ENCODE data around the gene CACNA1S. TPM values are rescaled to one million over a fixed set of nuclear protein-coding genes. Genes with fewer than 3 reads are reported as not detected.

The CACNA1S gene
- total RNA-seq, 1 donor from 2014 or later, result 0.55 TPM

DNA sequence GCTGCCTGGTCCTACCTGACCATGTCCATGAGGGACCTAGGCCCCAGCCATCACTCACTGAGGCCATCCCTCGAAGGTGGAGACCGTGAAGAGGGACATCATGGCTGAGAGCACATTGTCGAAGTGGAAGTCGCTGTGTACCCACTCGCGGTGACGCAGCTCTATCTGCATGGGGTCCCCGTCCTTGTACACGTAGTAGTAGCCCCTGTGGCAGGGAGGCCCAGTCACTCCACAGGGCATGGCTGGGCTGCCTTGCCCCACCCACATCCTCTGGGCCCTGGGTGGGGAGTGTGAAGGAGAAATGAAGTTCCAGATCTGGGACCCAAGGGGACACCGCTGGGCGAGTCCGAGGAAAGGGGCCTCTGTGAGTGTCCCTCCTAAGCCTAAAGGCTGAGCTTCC, 50.3 kb downstream of the CACNA1S start:
- H3K36me3 ChIP-seq, result no peaks in the 10 kb centered on the region
- intact Hi-C loops (cut with DNase I), result no loop called here
- no peak for TF ChIP-seq CTCF (IDR thresholded peaks at IDR 0.05)

GRCh38 chr1:201061049-201061448, 51.2 kb downstream of the CACNA1S start:
- ATAC-seq (no peak), DNase-seq (no peak)
- H3K36me3 ChIP-seq, result no peaks in the 10 kb centered on the region
- H3K27ac ChIP-seq, result no peak overlapping the region
- H3K4me3 ChIP-seq, result no peak overlapping the region
- no peaks in the 10 kb centered on the region for H3K9me3 ChIP-seq
- H3K4me1 ChIP-seq, result peaks cover 3% of the 10 kb centered on the region
- no peaks in the 10 kb centered on the region for H3K27me3 ChIP-seq
- no peak for TF ChIP-seq CTCF (IDR thresholded peaks at IDR 0.05)
- intact Hi-C loops (cut with DNase I), result no loop called here

More for the DNA sequence above, 50.3 kb downstream of the CACNA1S start:
- no peaks in the 10 kb centered on the region for H3K9me3 ChIP-seq
- H3K4me1 ChIP-seq, result no peaks in the 10 kb centered on the region
- DNase-seq, result no peak
- no peaks in the 10 kb centered on the region for H3K27me3 ChIP-seq
- no peak overlapping the region for H3K4me3 ChIP-seq
- ATAC-seq, result no peak
- no peak overlapping the region for H3K27ac ChIP-seq

- Histone ChIP-seq H3K4me3 (no peak overlapping the region), H3K36me3 (no peaks in the 10 kb centered on the region), H3K27me3 (no peaks in the 10 kb centered on the region), H3K9me3 (no peaks in the 10 kb centered on the region), H3K27ac (no peak overlapping the region), H3K4me1 (peaks cover 3% of the 10 kb centered on the region)
- ATAC-seq (no peak), DNase-seq (no peak)
- no peak for TF ChIP-seq CTCF (IDR thresholded peaks at IDR 0.05)
- intact Hi-C loops (cut with DNase I), result no loop called here
Observed at GRCh38 chr1:201060586-201060985, 51.6 kb downstream of the CACNA1S start.

DNA sequence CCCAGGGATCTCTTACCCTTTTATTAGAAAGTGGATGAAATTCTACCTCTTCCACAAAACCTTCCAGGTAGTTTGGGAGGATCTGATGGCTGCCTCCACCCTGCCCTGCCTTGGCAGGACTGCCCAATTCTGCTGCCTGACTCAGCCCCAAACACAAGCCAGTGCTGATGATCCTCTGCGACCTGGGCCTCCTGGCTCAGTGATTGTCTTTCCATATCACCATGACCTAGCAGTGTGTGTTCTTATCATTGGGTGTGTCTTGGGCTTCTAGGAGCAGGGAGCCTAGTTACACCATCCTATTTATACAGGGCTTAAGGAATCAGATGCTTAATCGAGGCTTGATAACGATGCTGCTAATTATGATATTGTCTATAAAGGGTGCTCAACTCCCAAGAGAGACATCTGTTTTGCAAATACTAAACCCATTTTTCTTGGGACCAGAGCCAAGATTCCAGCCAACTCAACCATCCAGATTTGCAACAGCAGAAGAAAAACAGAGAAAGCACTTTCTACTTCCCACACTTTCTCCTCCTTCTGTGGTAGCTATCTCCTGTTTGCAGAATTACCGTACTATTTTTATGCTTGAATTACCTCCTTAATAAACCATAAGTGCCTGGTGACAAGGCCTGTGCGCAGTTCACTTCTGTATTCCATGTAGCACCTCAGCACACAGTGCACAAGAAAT, 52.2 kb downstream of the CACNA1S start:
- Histone ChIP-seq H3K36me3 (no peaks in the 10 kb centered on the region), H3K4me1 (peaks cover 7% of the 10 kb centered on the region), H3K4me3 (no peak overlapping the region), H3K9me3 (no peaks in the 10 kb centered on the region), H3K27ac (no peak overlapping the region), H3K27me3 (no peaks in the 10 kb centered on the region)
- DNase-seq (no peak), ATAC-seq (no peak)
- intact Hi-C loops (cut with DNase I), result no loop called here
- TF ChIP-seq CTCF (IDR thresholded peaks at IDR 0.05), result no peak

- Histone ChIP-seq H3K27ac (no peak overlapping the region), H3K9me3 (no peaks in the 10 kb centered on the region), H3K4me1 (peaks cover 7% of the 10 kb centered on the region), H3K27me3 (no peaks in the 10 kb centered on the region), H3K4me3 (no peak overlapping the region), H3K36me3 (no peaks in the 10 kb centered on the region)
- no peak for DNase-seq
- TF ChIP-seq CTCF (IDR thresholded peaks at IDR 0.05), result no peak
- intact Hi-C loops (cut with DNase I), result no loop called here
- ATAC-seq, result no peak
Observed at GRCh38 chr1:201059401-201059800, 52.8 kb downstream of the CACNA1S start.

Data from upper lobe of right lung (tissue), 1 donor.